ENCODE results near the gene SH3BP4.

The SH3BP4 gene

GRCh38 chr2:235084424-235084823 lies 132.6 kb downstream of the SH3BP4 start:
- no peak for DNase-seq (ENCODE audit: low read depth in 3 of 3)

GRCh38 chr2:235085476-235085875 lies 133.7 kb downstream of the SH3BP4 start:
- no peak for DNase-seq (ENCODE audit: low read depth in 3 of 3)

GRCh38 chr2:235086481-235087184 lies 134.8 kb downstream of the SH3BP4 start:
- DNase-seq (ENCODE audit: low read depth in 3 of 3) = no peak

GRCh38 chr2:235087832-235088495 lies 136.1 kb downstream of the SH3BP4 start:
- no peak for DNase-seq (ENCODE audit: low read depth in 3 of 3)

- no peak for DNase-seq (ENCODE audit: low read depth in 3 of 3)
These were observed 136.7 kb downstream of the SH3BP4 start for GRCh38 chr2:235088496-235088921.

- DNase-seq (ENCODE audit: low read depth in 3 of 3) = no peak
These were observed 139.6 kb downstream of the SH3BP4 start for GRCh38 chr2:235091421-235091820.

- DNase-seq (ENCODE audit: low read depth in 3 of 3) = no peak
These were observed 140.2 kb downstream of the SH3BP4 start for GRCh38 chr2:235091983-235092382.

- no peak for DNase-seq (ENCODE audit: low read depth in 3 of 3)
These were observed 140.8 kb downstream of the SH3BP4 start for GRCh38 chr2:235092433-235093223.

- no peak for DNase-seq (ENCODE audit: low read depth in 3 of 3)
These were observed 142.6 kb downstream of the SH3BP4 start for GRCh38 chr2:235094457-235094856.

GRCh38 chr2:235095569-235095968 lies 143.8 kb downstream of the SH3BP4 start:
- DNase-seq (ENCODE audit: low read depth in 3 of 3) = no peak

GRCh38 chr2:235096447-235096846 lies 144.6 kb downstream of the SH3BP4 start:
- no peak for DNase-seq (ENCODE audit: low read depth in 3 of 3)

- no peak for DNase-seq (ENCODE audit: low read depth in 3 of 3)
These were observed 145.4 kb downstream of the SH3BP4 start for GRCh38 chr2:235097196-235097595.

GRCh38 chr2:235098269-235098668 lies 146.5 kb downstream of the SH3BP4 start:
- DNase-seq (ENCODE audit: low read depth in 3 of 3) = no peak

GRCh38 chr2:235098736-235099494 lies 147.1 kb downstream of the SH3BP4 start:
- DNase-seq (ENCODE audit: low read depth in 3 of 3) = no peak

- DNase-seq (ENCODE audit: low read depth in 3 of 3) = no peak
These were observed 151.1 kb downstream of the SH3BP4 start for GRCh38 chr2:235102896-235103295.

All from stimulated activated CD4-positive, alpha-beta T cell treated with anti-CD3 and anti-CD28 coated beads, TNF-alpha, amount 100 ng/mL, for 24 hours (primary cell).